Measurements from ENCODE around the gene CFAP206.

DNA sequence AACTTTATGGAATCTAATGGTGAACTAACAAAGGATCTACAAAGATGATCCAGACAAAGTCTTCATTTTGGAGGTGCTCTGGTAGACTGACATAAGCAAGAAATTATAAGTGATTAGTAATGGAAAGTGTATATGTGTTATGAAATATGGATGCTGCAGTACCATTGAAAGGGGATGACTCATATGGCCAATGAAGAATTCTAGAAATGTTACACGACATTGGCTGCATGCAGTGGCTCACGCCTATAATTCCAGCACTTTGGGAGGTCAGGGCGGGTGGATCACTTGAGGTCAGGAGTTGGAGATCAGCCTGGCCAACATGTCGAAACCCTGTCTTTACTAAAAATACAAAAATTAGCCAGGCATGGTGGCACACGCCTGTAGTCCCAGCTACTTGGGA lies 23.5 kb downstream of the CFAP206 start:
- TF ChIP-seq CTCF (tag by site-specific recombination; IDR thresholded peaks at IDR 0.05) (no peak), REST (tag by site-specific recombination; IDR thresholded peaks at IDR 0.05) (no peak), FEZF1 (tag by site-specific recombination; IDR thresholded peaks at IDR 0.05) (no peak), PBX3 (CRISPR knock-in tag; IDR thresholded peaks at IDR 0.05) (no peak), PRDM1 (tag by site-specific recombination; IDR thresholded peaks at IDR 0.05) (no peak), ZNF660 (tag by site-specific recombination; IDR thresholded peaks at IDR 0.05) (no peak), ZNF629 (tag by site-specific recombination; IDR thresholded peaks at IDR 0.05) (no peak), GLI4 (tag by site-specific recombination; IDR thresholded peaks at IDR 0.05) (no peak), ZIC2 (tag by site-specific recombination; IDR thresholded peaks at IDR 0.05) (no peak), YY1 (tag by site-specific recombination; IDR thresholded peaks at IDR 0.05) (no peak), ZNF785 (tag by site-specific recombination; IDR thresholded peaks at IDR 0.05) (no peak), ZFP41 (tag by site-specific recombination; IDR thresholded peaks at IDR 0.05; ENCODE audit: borderline replicate concordance) (no peak), ZNF654 (tag by site-specific recombination; IDR thresholded peaks at IDR 0.05; ENCODE audit: low read depth) (no peak)

Data from HEK293 (cell line).